SU-DHL-6 (cell line): Measurements from ENCODE around the gene FAM72C.
"Not testable (repeated sequence)": the region's sequence is repeated elsewhere in the genome, so short reads cannot be mapped to it uniquely, and the experiment has no call there.

ENCODE experiments used
- EZH2phosphoT487 ChIP-seq: fragments of 200-600 bp; sonication (generic), shearing (Covaris generic); conservative IDR thresholded peaks from 2 replicates; pipeline ENCODE4 v1.6.1; 2018; ENCODE audit warnings: mild to moderate bottlenecking, antibody characterized with exemption, low read length, moderate library complexity, mixed read lengths
- TF ChIP-seq, protein P1 (sequence below): fragments of 200-600 bp; sonication (generic); IDR thresholded peaks from one replicate; pipeline ENCODE4 v1.5.1; 2017; ENCODE audit warnings: antibody characterized with exemption, mild to moderate bottlenecking, low read length, moderate library complexity; ENCODE audit not compliant: insufficient read depth, poor library complexity, severe bottlenecking

DNA sequence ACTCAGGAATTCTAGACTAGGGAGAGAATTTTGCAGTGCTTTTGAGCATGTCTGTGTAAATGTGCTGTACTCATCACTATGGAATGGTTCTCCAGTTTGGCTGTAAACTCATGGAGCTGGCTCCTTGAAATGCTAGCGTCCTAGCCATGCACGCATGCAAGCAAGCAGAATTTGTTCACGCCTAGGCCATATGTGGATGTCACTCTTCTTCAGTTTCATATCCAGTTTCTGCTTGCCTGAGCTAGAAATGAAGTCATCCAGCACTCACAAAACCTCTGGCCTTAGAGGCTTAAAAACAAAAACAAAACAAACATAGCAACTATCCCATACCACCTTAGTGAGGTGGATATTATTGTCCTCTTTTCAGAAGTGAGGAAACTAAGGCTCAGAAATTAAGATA, 37.6 kb upstream of the FAM72C start:
- not testable (repeated sequence) for TF ChIP-seq EZH2phosphoT487
- TF ChIP-seq, protein P1, sequence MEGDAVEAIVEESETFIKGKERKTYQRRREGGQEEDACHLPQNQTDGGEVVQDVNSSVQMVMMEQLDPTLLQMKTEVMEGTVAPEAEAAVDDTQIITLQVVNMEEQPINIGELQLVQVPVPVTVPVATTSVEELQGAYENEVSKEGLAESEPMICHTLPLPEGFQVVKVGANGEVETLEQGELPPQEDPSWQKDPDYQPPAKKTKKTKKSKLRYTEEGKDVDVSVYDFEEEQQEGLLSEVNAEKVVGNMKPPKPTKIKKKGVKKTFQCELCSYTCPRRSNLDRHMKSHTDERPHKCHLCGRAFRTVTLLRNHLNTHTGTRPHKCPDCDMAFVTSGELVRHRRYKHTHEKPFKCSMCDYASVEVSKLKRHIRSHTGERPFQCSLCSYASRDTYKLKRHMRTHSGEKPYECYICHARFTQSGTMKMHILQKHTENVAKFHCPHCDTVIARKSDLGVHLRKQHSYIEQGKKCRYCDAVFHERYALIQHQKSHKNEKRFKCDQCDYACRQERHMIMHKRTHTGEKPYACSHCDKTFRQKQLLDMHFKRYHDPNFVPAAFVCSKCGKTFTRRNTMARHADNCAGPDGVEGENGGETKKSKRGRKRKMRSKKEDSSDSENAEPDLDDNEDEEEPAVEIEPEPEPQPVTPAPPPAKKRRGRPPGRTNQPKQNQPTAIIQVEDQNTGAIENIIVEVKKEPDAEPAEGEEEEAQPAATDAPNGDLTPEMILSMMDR: not testable (repeated sequence)
